VCaP (cell line): ENCODE measurements around the gene SLC5A4.

Experiments
- H3K27ac ChIP-seq: fragments of 450-650 bp; 2 replicates; pipeline ENCODE4 v1.5.1; 2017
- TF ChIP-seq, protein P1 (sequence below): fragments of 450-650 bp; conservative IDR thresholded peaks from 2 replicates; pipeline ENCODE4 v1.5.1; 2017; ENCODE audit warnings: mild to moderate bottlenecking, moderate library complexity

The SLC5A4 gene

DNA sequence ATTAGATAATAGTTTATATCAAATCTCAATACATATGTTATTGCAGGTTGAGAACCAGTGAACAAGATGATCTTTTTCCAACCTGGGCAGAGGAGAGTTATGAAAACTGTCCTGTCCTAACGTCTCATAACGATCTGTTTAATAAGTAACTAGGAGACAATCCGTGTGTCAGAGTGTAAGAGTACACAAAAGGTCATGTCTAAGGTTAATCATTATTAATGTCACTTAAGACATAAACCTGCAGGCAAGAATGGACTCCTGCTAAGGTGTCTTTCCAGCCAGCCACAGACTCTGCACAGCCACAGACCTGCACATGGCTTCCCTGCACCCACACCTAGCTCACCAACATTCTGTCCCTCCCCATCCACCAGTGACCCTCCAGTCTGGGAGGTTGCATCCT lies 10.1 kb downstream of the SLC5A4 start:
- TF ChIP-seq, protein P1, sequence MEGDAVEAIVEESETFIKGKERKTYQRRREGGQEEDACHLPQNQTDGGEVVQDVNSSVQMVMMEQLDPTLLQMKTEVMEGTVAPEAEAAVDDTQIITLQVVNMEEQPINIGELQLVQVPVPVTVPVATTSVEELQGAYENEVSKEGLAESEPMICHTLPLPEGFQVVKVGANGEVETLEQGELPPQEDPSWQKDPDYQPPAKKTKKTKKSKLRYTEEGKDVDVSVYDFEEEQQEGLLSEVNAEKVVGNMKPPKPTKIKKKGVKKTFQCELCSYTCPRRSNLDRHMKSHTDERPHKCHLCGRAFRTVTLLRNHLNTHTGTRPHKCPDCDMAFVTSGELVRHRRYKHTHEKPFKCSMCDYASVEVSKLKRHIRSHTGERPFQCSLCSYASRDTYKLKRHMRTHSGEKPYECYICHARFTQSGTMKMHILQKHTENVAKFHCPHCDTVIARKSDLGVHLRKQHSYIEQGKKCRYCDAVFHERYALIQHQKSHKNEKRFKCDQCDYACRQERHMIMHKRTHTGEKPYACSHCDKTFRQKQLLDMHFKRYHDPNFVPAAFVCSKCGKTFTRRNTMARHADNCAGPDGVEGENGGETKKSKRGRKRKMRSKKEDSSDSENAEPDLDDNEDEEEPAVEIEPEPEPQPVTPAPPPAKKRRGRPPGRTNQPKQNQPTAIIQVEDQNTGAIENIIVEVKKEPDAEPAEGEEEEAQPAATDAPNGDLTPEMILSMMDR, result no peak
- H3K27ac ChIP-seq, result no peak overlapping the region

DNA sequence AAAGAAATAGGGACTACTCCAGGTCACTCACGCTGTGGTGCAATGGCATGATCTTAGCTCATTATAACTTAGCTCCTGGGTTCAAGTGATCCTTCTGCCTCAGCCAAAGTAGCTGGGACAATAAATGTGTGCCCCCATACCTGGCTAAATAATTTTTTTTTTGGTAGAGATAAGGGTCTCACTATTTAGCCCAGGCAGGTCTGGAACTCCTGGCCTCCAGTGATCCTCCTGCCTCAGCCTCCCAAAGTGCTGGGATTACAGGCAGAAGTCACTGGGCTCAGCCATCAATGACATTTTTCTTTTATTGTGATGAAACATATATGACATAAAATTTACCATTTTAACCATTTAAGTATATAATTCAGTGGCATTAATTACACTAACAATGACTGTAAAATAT lies 10.6 kb downstream of the SLC5A4 start:
- TF ChIP-seq, protein P1, result no peak
- no peak overlapping the region for H3K27ac ChIP-seq

DNA sequence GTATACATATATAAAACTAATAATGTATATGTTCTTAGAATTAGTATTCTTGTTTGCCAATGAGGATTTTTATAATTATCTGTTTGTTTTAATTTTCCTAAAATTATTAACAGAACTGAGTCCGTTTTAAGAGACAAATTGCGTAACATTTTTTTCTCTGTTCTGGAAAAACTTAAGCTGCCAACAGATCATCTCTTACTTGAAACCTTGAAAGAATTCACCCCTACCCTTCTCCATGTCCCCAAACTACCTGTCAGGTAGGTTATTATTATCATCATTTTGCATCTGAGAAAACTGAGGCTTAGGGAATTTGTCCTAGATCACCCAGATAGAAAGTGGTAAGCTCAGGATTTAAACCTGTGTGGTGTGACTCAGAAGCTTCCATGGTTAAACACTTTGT lies 14.7 kb downstream of the SLC5A4 start:
- TF ChIP-seq, protein P1, result no peak
- no peak overlapping the region for H3K27ac ChIP-seq

DNA sequence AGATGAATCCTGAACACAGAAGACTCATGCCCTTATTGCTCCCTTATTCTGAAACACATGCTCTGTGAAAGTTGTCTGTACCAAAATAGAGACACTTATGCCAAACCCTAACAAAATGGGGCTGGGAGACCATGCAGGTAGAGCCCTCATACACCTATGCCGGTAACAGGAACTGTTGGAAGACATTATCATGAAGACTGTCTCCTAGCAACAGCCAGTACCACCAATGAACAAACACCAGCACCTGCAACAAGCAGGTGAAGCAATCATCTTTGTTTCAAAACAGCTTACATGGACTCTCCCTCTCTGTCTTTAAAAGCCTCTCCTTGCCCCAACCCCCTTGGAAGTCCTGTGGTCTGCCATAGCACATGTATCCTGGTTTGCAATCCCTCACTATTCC lies 17.2 kb downstream of the SLC5A4 start:
- no peak overlapping the region for H3K27ac ChIP-seq
- TF ChIP-seq, protein P1, result no peak

DNA sequence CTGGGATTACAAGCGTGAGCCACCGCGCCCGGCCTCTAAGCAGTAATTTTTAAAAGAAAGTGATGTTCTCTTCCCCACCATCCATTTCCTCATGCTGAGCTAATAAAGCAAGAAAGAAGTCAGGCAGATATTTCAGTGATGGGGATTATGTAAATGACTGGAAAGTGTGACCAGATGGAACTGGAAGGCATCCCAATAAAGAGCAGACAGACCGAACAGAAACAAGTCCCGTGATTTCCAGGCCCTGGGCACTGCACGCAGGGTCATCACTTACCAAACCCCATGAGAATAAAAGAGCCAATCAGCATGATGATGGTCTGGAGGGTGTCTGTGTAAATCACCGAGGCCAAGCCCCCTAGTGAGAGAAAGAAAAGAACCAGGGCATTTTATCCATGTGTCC lies 18.2 kb downstream of the SLC5A4 start:
- TF ChIP-seq, protein P1, result no peak
- no peak overlapping the region for H3K27ac ChIP-seq

DNA sequence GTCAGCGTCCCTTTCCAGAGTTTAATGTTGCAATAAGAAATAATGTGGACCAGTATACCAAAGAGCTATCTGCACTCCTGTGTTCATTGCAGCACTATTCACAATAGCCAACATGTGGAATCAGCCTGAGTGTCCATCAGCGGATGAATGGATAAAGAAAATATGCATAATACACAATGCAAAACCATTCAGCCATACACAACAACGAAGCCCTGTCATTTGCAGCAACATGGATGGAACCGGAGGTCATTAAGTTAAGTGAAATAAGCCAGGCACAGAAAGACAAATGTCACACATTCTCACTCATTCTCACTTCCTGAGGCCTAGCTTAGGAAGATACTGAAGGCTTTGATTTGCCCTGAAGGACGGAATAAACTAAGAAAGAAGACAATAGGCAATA lies 22.1 kb downstream of the SLC5A4 start:
- TF ChIP-seq, protein P1, result no peak
- H3K27ac ChIP-seq, result no peak overlapping the region

DNA sequence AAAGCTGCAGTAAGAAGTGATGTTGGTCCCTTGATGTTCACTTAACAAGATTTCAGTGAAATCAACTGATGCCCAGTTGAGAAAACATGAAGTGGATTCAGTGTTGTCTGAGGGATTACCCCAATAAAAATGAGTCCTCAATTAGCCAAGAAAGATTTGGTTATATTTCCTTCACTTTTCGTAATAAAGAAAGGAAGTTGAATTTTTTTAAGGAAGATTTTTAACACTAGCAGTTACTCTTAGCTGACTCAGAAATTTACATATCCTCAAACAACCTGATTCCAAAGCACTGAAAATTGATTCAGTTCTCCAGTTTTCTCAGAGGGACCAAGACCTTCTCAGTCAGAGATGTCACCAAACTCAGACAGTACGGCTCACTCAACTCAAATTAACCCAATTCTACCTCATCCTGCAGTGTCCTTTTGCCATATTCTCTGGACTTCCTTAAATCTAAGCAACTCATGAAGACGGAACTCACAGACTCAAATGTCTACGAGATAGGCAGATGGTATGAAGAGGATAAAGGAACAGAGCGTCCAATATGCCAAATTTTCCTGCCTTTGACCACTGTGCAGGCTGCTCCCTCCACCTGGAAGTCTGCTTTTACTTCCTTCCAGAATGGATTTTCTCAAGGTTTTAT lies 22.8 kb downstream of the SLC5A4 start:
- no peak overlapping the region for H3K27ac ChIP-seq
- TF ChIP-seq, protein P1, result no peak
